ENCODE measurements around the gene ZNF511. TPM values are rescaled to one million over a fixed set of nuclear protein-coding genes. Genes with fewer than 3 reads are reported as not detected.

The ZNF511 gene
- total and polyA plus RNA-seq, 9 of the 15 experiments (the other 6 are each of a cell fraction or from before 2014, with no cell fraction given): 0.61 to 69.3 (median 40.1) TPM

DNA sequence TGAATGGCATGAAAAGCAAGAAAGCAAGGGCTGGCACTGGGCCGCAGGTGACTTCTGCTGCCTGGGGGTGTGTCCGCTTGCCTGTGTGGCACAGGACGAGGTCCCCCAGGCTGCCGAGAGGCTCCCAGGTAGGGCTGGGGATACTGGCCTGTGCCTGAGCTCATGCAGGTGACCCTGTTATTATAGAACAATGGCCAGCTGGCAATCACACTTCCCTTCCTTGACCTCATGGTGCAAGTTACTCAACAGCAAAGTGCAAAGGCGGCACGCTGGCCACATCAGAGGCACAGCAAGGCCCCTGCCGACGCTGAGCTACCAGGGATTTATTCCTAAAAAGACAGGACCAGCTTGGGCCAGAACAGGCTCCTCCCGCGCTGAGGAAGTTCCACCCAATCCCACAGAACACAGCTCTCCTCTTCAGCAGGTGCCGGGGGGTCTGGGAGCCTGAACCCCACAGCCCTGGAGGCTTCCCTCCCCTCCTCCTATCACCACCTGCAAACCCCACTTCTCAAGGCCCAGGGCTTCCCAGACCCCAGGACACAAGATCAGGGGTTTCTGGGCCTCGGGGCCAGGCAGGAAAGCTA is 30.6 kb upstream of the ZNF511 start:
- no peak for FAIRE-seq
- intact Hi-C loops (cut with micrococcal nuclease) (loop anchor here (2.0 kb wide), 1 partner anchor 27 kb away; no protein-coding TSS in a partner anchor), in situ Hi-C loops (cut with MboI) (no loop called here)
- CTCF ChIA-PET (ENCODE audit: low intra/inter-chr PET ratio): no interaction called here
- Histone ChIP-seq H3K36me3 (ENCODE audit: control insufficient read depth, insufficient read depth, low read length) (peaks cover 24% of the 10 kb centered on the region; the same call in 1 of the 3 replicates), H3K4me2 (ENCODE audit: insufficient read depth, low read length) (peak overlapping the region; percentile 72), H3K4me1 (replicated peaks in 1 of 2; ENCODE audit: control insufficient read depth in 2 of 2, insufficient read depth in 2 of 2, low read length in 2 of 2) (peaks cover 40 to 77% of the 10 kb centered on the region in 2 experiments), H3K9me3 (replicated peaks; ENCODE audit: control insufficient read depth, insufficient read depth, low read depth, low read length) (no peaks in the 10 kb centered on the region), H3K27ac (ENCODE audit: extremely low read depth, low read depth, low read length) (peak overlapping the region; percentile 92), H3K4me3 (no peak overlapping the region), H4K20me1 (replicated peaks; ENCODE audit: control insufficient read depth, insufficient read depth, low read length) (no peaks in the 10 kb centered on the region), H3K79me2 (ENCODE audit: control insufficient read depth, insufficient read depth, low read length) (no peaks in the 10 kb centered on the region), H2AFZ (ENCODE audit: low read depth, low read length) (0 out of 2 replicates have a peak overlapping the region, but pooled peaks have one; percentile 40), H3K27me3 (ENCODE audit: control insufficient read depth in 2 of 2, insufficient read depth in 2 of 2, low read length in 2 of 2) (no peaks in the 10 kb centered on the region), H3K9ac (ENCODE audit: insufficient read depth in 1 of 2, low read depth in 2 of 2, low read length in 2 of 2) (peak overlapping the region; percentile 61 to 77), H3K9me1 (ENCODE audit: control insufficient read depth, insufficient read depth, low read length) (peaks cover 3% of the 10 kb centered on the region)
- ATAC-seq: peak; percentile 15
- BruUV-seq (replicated peaks): no TSS peak
- WGBS (ENCODE audit: insufficient coverage, low coverage, missing lambda C conversion rate): 48% methylated on average over 8 of the region's 12 CpGs
- POLR2A ChIA-PET: interaction anchor here (0.6 to 1.4 kb wide), 8 partner anchors 16 to 61 kb away, joined by 3 to 4 read pairs (median 3); no protein-coding TSS in a partner anchor
- DNase-seq (ENCODE audit: extremely low read depth in 1 of 4, low spot score in 3 of 4): no peak
- peak; percentile 7; the same call in 1 of the 2 replicates for TF ChIP-seq ZFX (CRISPR knock-in tag; IDR thresholded peaks at IDR 0.05)
- TF ChIP-seq, protein P1, sequence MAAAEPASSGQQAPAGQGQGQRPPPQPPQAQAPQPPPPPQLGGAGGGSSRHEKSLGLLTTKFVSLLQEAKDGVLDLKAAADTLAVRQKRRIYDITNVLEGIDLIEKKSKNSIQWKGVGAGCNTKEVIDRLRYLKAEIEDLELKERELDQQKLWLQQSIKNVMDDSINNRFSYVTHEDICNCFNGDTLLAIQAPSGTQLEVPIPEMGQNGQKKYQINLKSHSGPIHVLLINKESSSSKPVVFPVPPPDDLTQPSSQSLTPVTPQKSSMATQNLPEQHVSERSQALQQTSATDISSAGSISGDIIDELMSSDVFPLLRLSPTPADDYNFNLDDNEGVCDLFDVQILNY (CRISPR knock-in tag; IDR thresholded peaks at IDR 0.05): 0 out of 2 replicates have a peak, but pooled peaks have one; percentile 30
- TF ChIP-seq ZNF134 (CRISPR knock-in tag; conservative IDR thresholded peaks at IDR 0.05): peak; percentile 50; the same call in 1 of the 2 replicates
- TF ChIP-seq CHD4 (IDR thresholded peaks at IDR 0.05; ENCODE audit: insufficient read depth, insufficient replicate concordance, low read depth, low read length, poor library complexity, severe bottlenecking): no peak
- 0 out of 2 replicates have a peak, but pooled peaks have one; percentile 42 for TF ChIP-seq SP1 (CRISPR knock-in tag; IDR thresholded peaks at IDR 0.05)
- TF ChIP-seq, protein P2, sequence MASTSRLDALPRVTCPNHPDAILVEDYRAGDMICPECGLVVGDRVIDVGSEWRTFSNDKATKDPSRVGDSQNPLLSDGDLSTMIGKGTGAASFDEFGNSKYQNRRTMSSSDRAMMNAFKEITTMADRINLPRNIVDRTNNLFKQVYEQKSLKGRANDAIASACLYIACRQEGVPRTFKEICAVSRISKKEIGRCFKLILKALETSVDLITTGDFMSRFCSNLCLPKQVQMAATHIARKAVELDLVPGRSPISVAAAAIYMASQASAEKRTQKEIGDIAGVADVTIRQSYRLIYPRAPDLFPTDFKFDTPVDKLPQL (IDR thresholded peaks at IDR 0.05; ENCODE audit: extremely low read depth, insufficient read length): no peak
- TF ChIP-seq PRPF4 (IDR thresholded peaks at IDR 0.05; ENCODE audit: insufficient read depth, low read depth, low read length, poor library complexity, severe bottlenecking): no peak
- TF ChIP-seq BRD9 (IDR thresholded peaks at IDR 0.05; ENCODE audit: low read depth, partially characterized antibody): no peak
- TF ChIP-seq, protein P3, sequence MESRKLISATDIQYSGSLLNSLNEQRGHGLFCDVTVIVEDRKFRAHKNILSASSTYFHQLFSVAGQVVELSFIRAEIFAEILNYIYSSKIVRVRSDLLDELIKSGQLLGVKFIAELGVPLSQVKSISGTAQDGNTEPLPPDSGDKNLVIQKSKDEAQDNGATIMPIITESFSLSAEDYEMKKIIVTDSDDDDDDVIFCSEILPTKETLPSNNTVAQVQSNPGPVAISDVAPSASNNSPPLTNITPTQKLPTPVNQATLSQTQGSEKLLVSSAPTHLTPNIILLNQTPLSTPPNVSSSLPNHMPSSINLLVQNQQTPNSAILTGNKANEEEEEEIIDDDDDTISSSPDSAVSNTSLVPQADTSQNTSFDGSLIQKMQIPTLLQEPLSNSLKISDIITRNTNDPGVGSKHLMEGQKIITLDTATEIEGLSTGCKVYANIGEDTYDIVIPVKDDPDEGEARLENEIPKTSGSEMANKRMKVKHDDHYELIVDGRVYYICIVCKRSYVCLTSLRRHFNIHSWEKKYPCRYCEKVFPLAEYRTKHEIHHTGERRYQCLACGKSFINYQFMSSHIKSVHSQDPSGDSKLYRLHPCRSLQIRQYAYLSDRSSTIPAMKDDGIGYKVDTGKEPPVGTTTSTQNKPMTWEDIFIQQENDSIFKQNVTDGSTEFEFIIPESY (CRISPR knock-in tag; IDR thresholded peaks at IDR 0.05): no peak
- TF ChIP-seq, protein P4, sequence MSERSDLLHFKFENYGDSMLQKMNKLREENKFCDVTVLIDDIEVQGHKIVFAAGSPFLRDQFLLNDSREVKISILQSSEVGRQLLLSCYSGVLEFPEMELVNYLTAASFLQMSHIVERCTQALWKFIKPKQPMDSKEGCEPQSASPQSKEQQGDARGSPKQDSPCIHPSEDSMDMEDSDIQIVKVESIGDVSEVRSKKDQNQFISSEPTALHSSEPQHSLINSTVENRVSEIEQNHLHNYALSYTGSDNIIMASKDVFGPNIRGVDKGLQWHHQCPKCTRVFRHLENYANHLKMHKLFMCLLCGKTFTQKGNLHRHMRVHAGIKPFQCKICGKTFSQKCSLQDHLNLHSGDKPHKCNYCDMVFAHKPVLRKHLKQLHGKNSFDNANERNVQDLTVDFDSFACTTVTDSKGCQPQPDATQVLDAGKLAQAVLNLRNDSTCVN (CRISPR knock-in tag; IDR thresholded peaks at IDR 0.05): no peak
- TF ChIP-seq ARNT (IDR thresholded peaks at IDR 0.05): no peak
- peak; percentile 21; the same call in 1 of the 2 replicates for TF ChIP-seq SPI1 (IDR thresholded peaks at IDR 0.05; ENCODE audit: borderline replicate concordance, low read depth, low read length)
- TF ChIP-seq, protein P5, sequence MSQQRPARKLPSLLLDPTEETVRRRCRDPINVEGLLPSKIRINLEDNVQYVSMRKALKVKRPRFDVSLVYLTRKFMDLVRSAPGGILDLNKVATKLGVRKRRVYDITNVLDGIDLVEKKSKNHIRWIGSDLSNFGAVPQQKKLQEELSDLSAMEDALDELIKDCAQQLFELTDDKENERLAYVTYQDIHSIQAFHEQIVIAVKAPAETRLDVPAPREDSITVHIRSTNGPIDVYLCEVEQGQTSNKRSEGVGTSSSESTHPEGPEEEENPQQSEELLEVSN (IDR thresholded peaks at IDR 0.05; ENCODE audit: borderline replicate concordance in 1 of 2, extremely low read depth in 1 of 2, insufficient read depth in 1 of 2, insufficient read length in 1 of 2, low read depth in 1 of 2, low read length in 1 of 2, poor library complexity in 1 of 2, severe bottlenecking in 1 of 2): peak in 1 of 2 experiments; percentile 33
- TF ChIP-seq ZEB2 (IDR thresholded peaks at IDR 0.05): 0 out of 2 replicates have a peak, but pooled peaks have one; percentile 40

Data from K562 (cell line).